GM19035 (cell line): ENCODE measurements around the gene FAM111A.

Experiments used
- ATAC-seq: cut with Tn5 transposase; IDR thresholded peaks from one replicate; pipeline ENCODE4 v1.9.1; 2021; ENCODE audit not compliant: unreplicated experiment

Gene FAM111A

GRCh38 chr11:59198726-59199125, 56.1 kb downstream of the FAM111A start:
- no peak for ATAC-seq

- ATAC-seq = peak; percentile 67
Observed at GRCh38 chr11:59199546-59200422, 57.1 kb downstream of the FAM111A start.

GRCh38 chr11:59200423-59200746, 57.7 kb downstream of the FAM111A start:
- no peak for ATAC-seq

GRCh38 chr11:59201353-59201752, 58.7 kb downstream of the FAM111A start:
- ATAC-seq = no peak
